ENCODE measurements around the gene CAST.
"Not testable (repeated sequence)": the region's sequence is repeated elsewhere in the genome, so short reads cannot be mapped to it uniquely, and the experiment has no call there.

The CAST gene

GRCh38 chr5:96783326-96783725 lies 121.2 kb downstream of the CAST start:
- DNase-seq (ENCODE audit: low read depth): no peak

GRCh38 chr5:96785326-96786109 lies 123.3 kb downstream of the CAST start:
- DNase-seq (ENCODE audit: low read depth): no peak

GRCh38 chr5:96788112-96788749 lies 126.1 kb downstream of the CAST start:
- DNase-seq (ENCODE audit: low read depth): no peak

- DNase-seq (ENCODE audit: low read depth): no peak
Observed at GRCh38 chr5:96789794-96790330, 127.7 kb downstream of the CAST start.

GRCh38 chr5:96790961-96791504 lies 128.9 kb downstream of the CAST start:
- no peak for DNase-seq (ENCODE audit: low read depth)

GRCh38 chr5:96794757-96795156 lies 132.6 kb downstream of the CAST start:
- DNase-seq (ENCODE audit: low read depth): peak; percentile 22

- no peak for DNase-seq (ENCODE audit: low read depth)
Observed at GRCh38 chr5:96795626-96796025, 133.4 kb downstream of the CAST start.

GRCh38 chr5:96796434-96796833 lies 134.3 kb downstream of the CAST start:
- DNase-seq (ENCODE audit: low read depth): no peak

- not testable (repeated sequence) for DNase-seq (ENCODE audit: low read depth)
Observed at GRCh38 chr5:96801718-96802117, 139.5 kb downstream of the CAST start.

- DNase-seq (ENCODE audit: low read depth): no peak
Observed at GRCh38 chr5:96807075-96807654, 145.0 kb downstream of the CAST start.

- no peak for DNase-seq (ENCODE audit: low read depth)
Observed at GRCh38 chr5:96808541-96808828, 146.3 kb downstream of the CAST start.

- DNase-seq (ENCODE audit: low read depth): no peak
Observed at GRCh38 chr5:96808868-96809558, 146.8 kb downstream of the CAST start.

- no peak for DNase-seq (ENCODE audit: low read depth)
Observed at GRCh38 chr5:96809921-96810320, 147.7 kb downstream of the CAST start.

- no peak for DNase-seq (ENCODE audit: low read depth)
Observed at GRCh38 chr5:96812851-96813250, 150.7 kb downstream of the CAST start.

GRCh38 chr5:96814041-96814440 lies 151.9 kb downstream of the CAST start:
- DNase-seq (ENCODE audit: low read depth): no peak

GRCh38 chr5:96816411-96816939 lies 154.3 kb downstream of the CAST start:
- DNase-seq (ENCODE audit: low read depth): peak; percentile 24

GRCh38 chr5:96816991-96817390 lies 154.8 kb downstream of the CAST start:
- DNase-seq (ENCODE audit: low read depth): no peak

GRCh38 chr5:96817506-96817905 lies 155.3 kb downstream of the CAST start:
- DNase-seq (ENCODE audit: low read depth): no peak

GRCh38 chr5:96818125-96818788 lies 156.1 kb downstream of the CAST start:
- DNase-seq (ENCODE audit: low read depth): no peak

GRCh38 chr5:96819806-96820205 lies 157.6 kb downstream of the CAST start:
- DNase-seq (ENCODE audit: low read depth): no peak

GRCh38 chr5:96821260-96821916 lies 159.2 kb downstream of the CAST start:
- no peak for DNase-seq (ENCODE audit: low read depth)

All from activated T-helper 9 cell treated with anti-CD3 and anti-CD28 coated beads, Interleukin-2, amount 50 U/mL, for 16 hours (primary cell).